ENCODE measurements around the gene ATAD2B. TPM values are rescaled to one million over a fixed set of nuclear protein-coding genes. Genes with fewer than 3 reads are reported as not detected.

ATAD2B gene
- total and polyA plus RNA-seq, 4 donors, result 4.1 to 77.3 (median 17.0) TPM

GRCh38 chr2:23806201-23806600 lies 120.7 kb downstream of the ATAD2B start:
- no peaks in the 10 kb centered on the region for H3K9me3 ChIP-seq (ENCODE audit: control insufficient read depth in 4 of 4, insufficient read depth in 3 of 4, low read length in 3 of 4)
- ATAC-seq (ENCODE audit: insufficient read depth, low FRiP score) (no peak), DNase-seq (no peak)
- no peak for TF ChIP-seq CTCF (IDR thresholded peaks at IDR 0.05; ENCODE audit: control extremely low read depth, extremely low read depth)
- 48 to 49% methylated on average over 2 of the region's 2 CpGs for WGBS, 2 donors
- H3K36me3 ChIP-seq (ENCODE audit: control insufficient read depth in 4 of 4, insufficient read depth in 4 of 4, low read length in 4 of 4), result peaks cover 0 to 15% (median 6%) of the 10 kb centered on the region in 4 donors
- no peaks in the 10 kb centered on the region for H3K27me3 ChIP-seq (ENCODE audit: control insufficient read depth in 3 of 3, insufficient read depth in 3 of 3, low read length in 2 of 3)
- H3K27ac ChIP-seq (ENCODE audit: low read depth in 1 of 2, low read length in 1 of 2), result no peak overlapping the region
- no peaks in the 10 kb centered on the region for H3K4me1 ChIP-seq (ENCODE audit: control insufficient read depth in 5 of 5, insufficient read depth in 5 of 5, low read length in 5 of 5)
- no peak overlapping the region for H3K4me3 ChIP-seq
- no peak overlapping the region for H3K9ac ChIP-seq (ENCODE audit: insufficient read depth in 1 of 2, low read length in 2 of 2)

GRCh38 chr2:23803965-23804542 lies 122.9 kb downstream of the ATAD2B start:
- Histone ChIP-seq H3K36me3 (ENCODE audit: control insufficient read depth in 4 of 4, insufficient read depth in 4 of 4, low read length in 4 of 4) (peaks cover 0 to 6% (median 5%) of the 10 kb centered on the region in 4 donors), H3K27ac (ENCODE audit: low read depth in 1 of 2, low read length in 1 of 2) (no peak overlapping the region), H3K4me1 (ENCODE audit: control insufficient read depth in 5 of 5, insufficient read depth in 5 of 5, low read length in 5 of 5) (no peaks in the 10 kb centered on the region), H3K9ac (ENCODE audit: insufficient read depth in 1 of 2, low read length in 2 of 2) (no peak overlapping the region), H3K4me3 (no peak overlapping the region), H3K9me3 (ENCODE audit: control insufficient read depth in 4 of 4, insufficient read depth in 3 of 4, low read length in 3 of 4) (no peaks in the 10 kb centered on the region), H3K27me3 (ENCODE audit: control insufficient read depth in 3 of 3, insufficient read depth in 3 of 3, low read length in 2 of 3) (no peaks in the 10 kb centered on the region)
- WGBS, 2 donors, result 57 to 69% methylated on average over 5 of the region's 5 CpGs
- ATAC-seq (ENCODE audit: insufficient read depth, low FRiP score), result peak; percentile 41
- DNase-seq, result peak; percentile 15 to 18 (median 17)
- no peak for TF ChIP-seq CTCF (IDR thresholded peaks at IDR 0.05; ENCODE audit: control extremely low read depth, extremely low read depth)

GRCh38 chr2:23803264-23803964 lies 123.5 kb downstream of the ATAD2B start:
- ATAC-seq (ENCODE audit: insufficient read depth, low FRiP score), result peak; percentile 50

More at GRCh38 chr2:23803264-23803964, 123.5 kb downstream of the ATAD2B start:
- DNase-seq, result peak in 1 of 3 donors; percentile 15
- WGBS, 2 donors, result 86 to 92% methylated on average over 5 of the region's 5 CpGs
- TF ChIP-seq CTCF (IDR thresholded peaks at IDR 0.05; ENCODE audit: control extremely low read depth, extremely low read depth), result no peak
- Histone ChIP-seq H3K4me3 (no peak overlapping the region), H3K9me3 (ENCODE audit: control insufficient read depth in 4 of 4, insufficient read depth in 3 of 4, low read length in 3 of 4) (no peaks in the 10 kb centered on the region), H3K27me3 (ENCODE audit: control insufficient read depth in 3 of 3, insufficient read depth in 3 of 3, low read length in 2 of 3) (no peaks in the 10 kb centered on the region), H3K27ac (ENCODE audit: low read depth in 1 of 2, low read length in 1 of 2) (no peak overlapping the region), H3K9ac (ENCODE audit: insufficient read depth in 1 of 2, low read length in 2 of 2) (no peak overlapping the region), H3K36me3 (ENCODE audit: control insufficient read depth in 4 of 4, insufficient read depth in 4 of 4, low read length in 4 of 4) (peaks cover 0 to 6% (median 5%) of the 10 kb centered on the region in 4 donors), H3K4me1 (ENCODE audit: control insufficient read depth in 5 of 5, insufficient read depth in 5 of 5, low read length in 5 of 5) (no peaks in the 10 kb centered on the region)
